PC-9 (cell line): ENCODE measurements around the gene SSNA1.

Experiments
- CTCF ChIP-seq: fragments of 200-600 bp; sonication (generic); conservative IDR thresholded peaks from 2 replicates; pipeline ENCODE4 v1.6.1; 2017; ENCODE audit warnings: mixed run types, antibody characterized with exemption, mild to moderate bottlenecking, moderate library complexity
- EZH2 ChIP-seq: fragments of 200-600 bp; sonication (generic); IDR thresholded peaks from 2 replicates; pipeline ENCODE4 v1.8.0; 2017; ENCODE audit warnings: antibody characterized with exemption, low read depth

- no peak for TF ChIP-seq CTCF
- no peak for TF ChIP-seq EZH2
Observed at GRCh38 chr9:137143459-137143858, 45.0 kb upstream of the SSNA1 start.
